Right ventricle myocardium superior (tissue), 1 donor: ENCODE data around the gene SCARB2. TPM values are rescaled to one million over a fixed set of nuclear protein-coding genes. Genes with fewer than 3 reads are reported as not detected.
A peak's percentile ranks its signal among the peaks of the same experiment; 100 is the strongest.

Source experiments
- ATAC-seq: fragments of 200-7000 bp; cut with Tn5 transposase; one replicate; pipeline ENCODE4 v1.9.1; 2020; ENCODE audit warnings: mild to moderate bottlenecking; ENCODE audit not compliant: poor library complexity
- DNase-seq: peaks from one replicate; pipeline ENCODE4 v3.0.0-alpha.2; 2020
- intact Hi-C: fragments of 100-400 bp; cut with DNase I; formaldehyde crosslinking; loops from one replicate; pipeline ENCODE4 v1.11.2; 2022
- total RNA-seq: library from RNA; stranded (reverse); fragmentation: NEBNext Ultra II Directional; extraction: Animal tissue kit (Norgen Biotek cat#: 25700); gene quantifications from one replicate; pipeline ENCODE4 v1.2.1, GENCODE V29; 2021
- donor health status: DM: no; HTN: yes; CAD: no; lungs with severe emphysema.

Gene SCARB2
- total RNA-seq, 1 donor from 2014 or later = 96.3 TPM

DNA sequence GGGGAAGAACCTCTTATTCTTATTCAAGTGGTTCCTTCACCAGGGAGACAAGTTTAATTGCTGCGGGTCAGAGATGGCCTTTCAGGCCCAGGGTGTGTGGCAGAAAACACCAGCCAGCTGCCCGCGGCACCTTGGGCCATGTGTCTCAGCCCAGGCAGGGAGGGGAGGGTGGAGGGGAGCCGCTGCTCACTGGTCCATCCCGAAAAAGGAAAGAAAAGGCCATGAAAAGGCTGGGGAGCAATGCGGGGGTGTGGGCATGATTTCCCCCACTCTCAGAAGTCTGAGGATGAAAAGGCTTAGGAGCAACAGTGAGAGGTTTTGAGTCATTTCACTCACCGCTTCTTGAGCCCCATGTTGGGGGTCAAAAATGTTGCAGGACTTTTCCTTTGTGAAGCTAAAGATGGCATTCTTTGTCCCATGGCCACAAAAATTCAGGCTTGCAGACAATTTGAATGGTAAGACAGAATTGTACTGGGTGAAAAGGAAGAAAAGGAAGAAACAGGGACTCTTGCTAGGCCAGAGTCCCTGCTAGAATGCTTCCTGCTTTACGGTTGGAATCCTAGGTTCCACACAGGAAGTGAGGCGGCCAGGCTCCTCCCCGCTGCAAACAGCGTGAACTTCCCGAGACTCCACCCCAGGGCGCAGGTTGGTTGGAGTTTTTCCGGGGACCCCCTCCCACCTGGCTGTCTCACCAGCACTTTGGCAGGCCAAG, 20.5 kb upstream of the SCARB2 start:
- intact Hi-C loops = no loop called here
- ATAC-seq (no peak), DNase-seq (no peak)

DNA sequence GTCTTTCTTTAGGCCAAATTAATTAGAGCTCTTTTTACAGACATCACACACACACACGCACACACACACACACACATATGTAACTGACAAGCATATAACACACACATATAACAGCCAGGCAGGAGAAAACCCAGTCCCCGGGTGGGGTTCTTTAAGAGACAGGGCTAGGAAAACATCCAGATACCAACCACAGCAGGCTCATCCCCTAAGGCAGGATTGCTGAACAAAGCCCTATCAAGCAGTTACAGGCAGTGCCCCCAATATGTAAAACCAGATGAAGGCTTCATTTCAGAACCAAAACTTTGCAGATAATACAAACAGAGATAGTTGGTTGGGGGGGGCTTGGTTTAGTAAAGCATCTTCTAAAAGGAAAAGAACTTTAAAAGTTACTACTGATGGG, 19.9 kb upstream of the SCARB2 start:
- intact Hi-C loops = no loop called here
- DNase-seq = no peak
- no peak for ATAC-seq

DNA sequence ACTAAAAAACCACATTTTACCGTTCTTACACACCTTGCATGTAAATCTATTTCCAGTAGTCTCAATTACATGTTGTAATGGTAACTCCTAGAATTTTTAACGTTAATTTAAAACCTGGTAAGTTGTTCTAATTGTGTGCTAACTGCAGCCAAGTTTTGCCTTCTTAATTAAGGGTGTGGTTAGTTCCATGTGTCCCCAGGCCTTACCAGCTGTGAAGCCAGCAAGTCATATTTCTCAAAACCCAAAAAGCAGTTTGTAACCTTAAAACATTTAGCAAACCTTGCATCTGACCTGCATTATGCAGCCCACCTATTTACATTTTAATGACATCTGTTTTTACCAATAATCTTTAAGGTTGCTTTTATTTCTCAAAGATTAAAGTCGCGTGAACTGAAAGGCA, 19.5 kb upstream of the SCARB2 start:
- intact Hi-C loops = no loop called here
- ATAC-seq (no peak), DNase-seq (no peak)

DNA sequence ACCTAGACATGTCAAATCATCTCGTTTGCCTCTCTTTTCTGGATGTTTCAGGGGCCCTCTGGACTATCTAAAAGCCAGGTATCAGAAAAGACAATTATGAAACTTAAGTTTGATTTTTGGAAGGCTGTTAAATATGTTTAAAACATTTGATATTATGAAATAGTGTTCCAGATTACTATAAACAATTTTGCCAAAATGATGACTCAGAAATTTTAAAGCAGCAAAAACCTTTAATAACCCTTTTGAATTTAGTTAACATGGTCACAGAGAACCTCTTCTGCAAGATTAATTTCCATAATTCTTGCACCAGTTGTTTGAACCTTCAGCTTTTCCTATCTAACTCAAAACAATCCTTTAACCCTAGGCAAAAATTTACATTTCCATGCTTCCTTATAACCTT, 19.1 kb upstream of the SCARB2 start:
- intact Hi-C loops = no loop called here
- DNase-seq (no peak), ATAC-seq (no peak)

DNA sequence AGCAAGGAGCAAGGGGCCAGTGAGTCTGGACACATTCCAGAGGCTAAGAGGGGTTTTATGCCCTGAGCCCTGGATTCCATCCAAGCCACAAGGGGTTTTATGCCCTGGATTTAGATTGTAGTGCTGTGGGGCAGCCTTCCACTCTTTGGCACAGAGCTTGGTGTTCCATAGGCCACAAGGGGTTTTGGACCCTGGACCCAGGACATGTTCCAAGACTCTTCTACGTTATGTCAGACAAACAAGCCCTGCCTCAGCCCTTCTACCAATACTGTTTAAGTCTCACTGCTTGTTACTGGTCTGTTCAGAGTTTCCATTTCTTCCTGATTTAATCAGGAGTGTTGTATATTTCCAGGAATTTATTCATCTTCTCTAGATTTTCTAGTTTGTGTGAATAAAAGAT, 12.8 kb upstream of the SCARB2 start:
- no peak for ATAC-seq
- DNase-seq = no peak
- intact Hi-C loops = no loop called here

DNA sequence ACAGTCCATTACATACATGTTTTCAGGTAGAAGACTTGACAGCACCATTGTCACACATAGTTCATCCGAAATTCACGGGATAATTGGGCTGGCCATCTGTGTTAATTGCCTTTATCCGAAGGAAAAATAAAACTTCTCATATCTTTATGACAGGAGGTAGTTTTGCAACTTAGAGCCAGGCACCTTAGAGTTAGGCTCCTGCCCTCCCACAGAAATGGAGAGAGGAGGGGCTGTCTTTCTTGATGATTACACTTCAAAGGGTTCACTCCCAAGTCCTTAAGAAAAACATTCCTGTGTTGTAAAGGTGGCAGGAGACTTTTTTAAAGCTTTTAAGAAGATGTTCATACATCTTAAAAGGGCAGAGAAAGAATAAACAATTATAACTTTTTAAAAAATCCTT, 10.5 kb upstream of the SCARB2 start:
- DNase-seq = no peak
- intact Hi-C loops = no loop called here
- ATAC-seq = no peak

DNA sequence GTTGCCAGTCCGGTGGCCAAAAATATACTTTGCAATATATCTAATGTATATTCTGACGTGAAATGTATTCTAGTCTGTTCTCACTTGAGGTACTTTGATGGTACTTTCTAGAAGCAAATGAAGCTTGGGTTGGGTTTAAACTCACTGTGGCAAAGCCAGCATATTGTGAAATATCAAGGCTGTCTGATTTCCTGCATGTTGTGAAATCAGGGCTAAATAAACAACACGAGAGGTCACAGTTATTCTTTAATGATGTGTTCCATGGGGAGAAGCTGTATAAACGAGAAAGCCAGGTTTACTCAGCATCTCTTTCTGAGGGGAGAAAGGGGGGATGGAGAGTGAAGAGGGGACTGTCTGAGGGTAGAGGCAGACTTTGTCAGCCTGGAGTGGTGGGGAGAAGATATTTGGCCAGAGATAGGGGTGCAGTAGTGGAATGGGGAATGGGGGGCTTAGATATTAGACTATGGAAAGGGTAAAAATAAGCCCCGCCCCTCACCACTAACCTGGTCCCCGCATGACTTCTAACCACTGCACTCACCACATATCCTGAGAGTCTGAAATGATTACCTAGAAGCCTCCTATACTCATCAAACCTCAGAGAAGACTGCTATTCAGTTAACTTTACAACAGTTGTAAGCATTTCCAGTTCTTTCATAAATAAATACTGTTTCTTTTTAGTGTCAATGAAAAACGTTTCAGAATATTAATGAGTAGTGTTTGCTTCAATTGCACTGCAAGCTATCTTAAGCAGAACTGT, 5.9 kb upstream of the SCARB2 start:
- intact Hi-C loops = no loop called here
- peak; percentile 68 for ATAC-seq
- no peak for DNase-seq

DNA sequence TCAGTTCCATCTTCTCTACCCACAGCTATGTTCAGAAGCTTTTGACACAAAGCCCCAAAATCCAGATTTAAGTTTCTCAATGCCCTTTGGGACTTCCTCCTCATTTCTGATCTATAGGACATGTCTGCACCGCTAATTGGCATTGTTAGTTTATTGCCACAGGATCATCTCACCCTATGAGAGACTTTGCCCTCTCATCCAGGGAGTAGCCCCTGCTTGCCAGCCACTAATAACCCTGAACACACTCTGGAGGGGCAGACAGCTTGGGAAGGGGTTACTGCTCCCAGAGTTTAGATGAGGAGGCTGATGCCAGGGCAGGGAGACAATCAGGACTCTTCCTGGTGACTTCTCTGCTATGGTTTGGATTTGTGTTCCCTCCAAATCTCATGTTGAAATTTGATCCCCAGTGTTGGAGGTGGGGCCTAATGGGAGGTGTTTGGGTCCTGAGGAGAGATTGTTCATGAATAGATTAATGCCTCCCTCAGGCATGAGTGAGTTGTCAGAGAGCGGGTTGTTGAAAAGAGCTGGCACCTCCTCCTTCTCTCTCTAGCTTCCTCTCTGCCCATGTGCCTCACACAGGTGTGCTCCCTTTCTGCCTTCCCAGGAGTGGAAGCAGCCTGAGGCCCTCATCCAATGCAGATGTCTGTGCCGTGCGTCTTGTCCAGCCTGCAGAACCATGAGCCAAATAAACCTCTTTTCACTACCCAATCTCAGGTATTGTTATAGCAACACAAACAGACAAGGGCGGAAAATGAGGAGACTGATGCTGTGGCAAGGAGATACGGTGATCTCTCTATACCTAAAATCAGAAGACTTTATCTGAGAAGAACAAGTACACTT, 3.6 kb upstream of the SCARB2 start:
- DNase-seq (no peak), ATAC-seq (no peak)
- intact Hi-C loops = no loop called here

DNA sequence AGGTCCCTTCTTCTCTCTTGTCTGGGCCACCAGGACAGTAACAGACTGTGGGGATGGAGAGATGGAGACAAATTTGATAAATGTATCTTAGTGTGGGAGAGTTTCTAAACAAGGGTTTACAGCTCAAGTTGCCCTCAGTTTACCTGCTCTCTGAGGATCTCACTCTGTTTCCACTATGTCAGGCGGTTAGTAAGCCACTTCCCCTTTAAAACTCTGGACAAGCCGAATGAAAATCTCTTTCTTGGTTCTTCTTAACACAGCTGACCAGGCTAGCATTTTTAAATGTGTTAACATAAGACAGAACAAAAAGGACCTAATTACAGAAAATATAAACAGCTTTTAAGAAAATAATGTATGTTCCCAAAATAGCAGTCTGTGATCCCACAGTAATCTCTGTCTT, 2.9 kb upstream of the SCARB2 start:
- DNase-seq = no peak
- ATAC-seq = no peak
- intact Hi-C loops = no loop called here

DNA sequence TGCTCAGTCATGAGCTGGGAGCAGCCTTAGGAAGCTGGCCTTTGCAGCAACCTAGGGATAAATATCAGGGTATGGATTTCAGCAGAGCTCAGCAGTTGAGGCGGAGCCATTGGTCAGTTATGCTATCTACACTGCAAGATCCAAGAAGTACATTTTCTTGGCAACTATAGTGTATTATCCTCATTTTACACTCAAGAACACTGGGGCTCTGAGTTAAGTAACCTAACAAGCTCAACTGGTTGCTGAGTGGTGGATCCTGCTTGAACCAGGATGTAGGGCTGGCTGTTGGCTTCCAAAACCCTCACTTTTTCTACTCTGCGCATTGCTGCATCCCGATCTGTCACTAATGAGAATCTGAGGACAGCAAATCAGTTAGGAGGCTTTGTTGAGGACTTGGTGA, 1.5 kb upstream of the SCARB2 start:
- DNase-seq (no peak), ATAC-seq (no peak)
- intact Hi-C loops = no loop called here

DNA sequence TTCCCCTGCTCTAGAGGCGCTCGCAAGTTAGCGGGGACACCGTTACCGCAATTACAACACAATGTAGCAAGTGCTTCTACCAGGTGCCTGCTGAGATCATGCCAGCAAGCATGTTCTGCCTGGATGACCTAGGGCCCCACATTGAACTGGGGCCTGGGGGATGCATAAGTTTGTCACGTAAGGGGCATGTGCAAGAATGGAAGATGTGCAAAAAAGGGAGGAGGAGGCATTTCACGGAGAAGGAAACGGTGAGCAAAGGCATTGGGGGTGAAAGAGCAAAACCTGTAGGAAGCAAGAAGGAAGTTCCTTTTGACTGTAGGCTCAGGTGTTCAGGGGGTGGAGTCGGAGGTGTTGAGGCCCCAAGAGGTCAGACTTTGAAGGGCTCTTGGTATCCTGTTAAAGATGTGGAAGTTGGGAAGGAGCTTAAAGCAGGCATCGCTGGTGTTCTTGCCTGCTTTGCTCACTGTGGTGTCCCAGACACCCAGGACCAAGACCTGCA, 602 bp upstream of the SCARB2 start:
- DNase-seq (no peak), ATAC-seq (no peak)
- intact Hi-C loops = no loop called here

DNA sequence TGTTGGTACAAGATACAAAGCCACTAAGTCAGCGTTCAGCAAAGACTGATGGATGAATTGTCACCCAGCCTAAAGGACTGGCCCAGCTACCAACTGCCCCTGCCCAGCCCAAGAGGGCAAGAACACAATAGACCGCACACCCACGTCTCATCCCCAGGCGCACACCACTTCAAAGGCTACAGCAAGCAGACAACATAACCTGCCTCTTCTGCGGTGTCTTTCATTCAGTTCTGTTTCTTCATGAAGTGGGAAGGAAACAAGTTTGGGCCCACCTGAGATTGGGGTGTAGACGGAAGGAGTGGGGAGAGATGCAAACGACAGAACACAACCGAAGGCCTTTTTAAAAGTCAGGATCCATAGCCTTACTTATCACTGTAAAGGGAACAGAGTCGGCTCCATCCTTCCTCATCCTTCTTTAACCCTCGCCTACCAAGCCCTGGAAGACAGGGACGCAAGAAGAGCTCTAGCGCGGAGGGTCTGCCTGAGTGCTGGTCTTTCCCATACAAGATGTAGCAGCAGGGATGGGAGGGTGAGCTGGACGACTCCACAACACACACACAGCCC, 691 bp downstream of the SCARB2 start:
- DNase-seq = no peak
- ATAC-seq = peak; percentile 27
- intact Hi-C loops = no loop called here

DNA sequence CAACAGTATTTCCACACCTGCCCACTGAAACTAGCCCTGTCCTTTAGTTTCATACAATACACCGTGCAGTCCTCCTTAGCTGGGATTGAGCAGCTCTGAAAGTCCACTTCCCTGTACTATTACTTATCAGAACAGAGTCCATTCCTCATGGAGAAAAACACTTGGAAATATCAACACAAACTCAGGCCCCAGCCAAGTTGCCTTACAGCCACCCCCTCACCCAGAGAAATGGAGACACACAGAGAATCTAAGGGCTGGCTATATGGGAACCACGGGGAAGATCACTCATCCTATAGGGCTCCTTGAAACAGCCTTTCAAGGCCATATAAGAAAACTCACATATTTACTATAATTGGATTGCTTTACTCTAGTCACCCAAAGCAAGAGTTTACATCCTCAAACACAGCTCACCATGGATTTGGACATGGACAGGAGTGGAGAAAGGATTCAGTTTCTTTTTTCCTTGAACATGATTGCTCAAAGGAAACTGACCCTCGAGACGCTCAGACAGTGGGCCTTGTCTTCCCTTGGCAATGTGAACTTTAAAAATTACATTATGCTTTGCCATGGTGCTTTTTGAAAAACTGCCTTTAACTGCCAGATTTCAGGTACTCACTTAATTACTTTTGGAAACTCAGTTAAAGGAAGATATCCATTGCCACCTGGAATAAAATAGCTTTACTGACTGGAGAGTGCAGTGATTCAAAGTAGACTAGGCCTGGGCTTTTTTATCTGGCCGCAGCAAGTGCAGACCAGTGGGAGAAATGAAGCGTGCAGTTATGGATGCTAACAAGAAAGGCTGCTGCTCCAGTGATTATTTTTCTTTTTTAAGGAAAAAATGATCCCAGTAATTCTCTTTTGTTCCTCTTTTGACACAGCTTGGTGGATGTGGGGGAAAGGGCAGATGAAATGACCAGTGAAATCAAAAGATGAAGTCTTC, 1.6 kb downstream of the SCARB2 start:
- ATAC-seq (no peak), DNase-seq (no peak)
- intact Hi-C loops = no loop called here

DNA sequence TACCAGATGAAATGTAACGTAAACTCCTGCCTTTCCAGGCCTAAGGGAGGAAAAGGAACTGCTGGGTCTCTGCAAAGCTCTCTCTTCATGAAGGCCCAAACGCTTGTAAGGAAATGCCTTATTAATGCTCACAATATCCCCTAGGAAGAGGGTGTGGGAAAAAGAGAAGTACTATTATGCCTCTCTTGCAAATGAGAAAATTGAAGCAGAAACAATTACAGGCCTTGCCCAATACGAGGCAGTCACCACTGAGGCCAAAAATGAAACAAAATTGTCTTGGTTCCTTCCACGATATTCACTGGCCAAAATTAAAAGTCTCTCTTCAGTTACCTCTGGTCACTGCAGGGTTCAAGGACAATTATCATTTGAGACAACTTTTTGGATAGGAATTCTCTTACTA, 3.2 kb downstream of the SCARB2 start:
- ATAC-seq = no peak
- DNase-seq = no peak
- intact Hi-C loops = no loop called here

DNA sequence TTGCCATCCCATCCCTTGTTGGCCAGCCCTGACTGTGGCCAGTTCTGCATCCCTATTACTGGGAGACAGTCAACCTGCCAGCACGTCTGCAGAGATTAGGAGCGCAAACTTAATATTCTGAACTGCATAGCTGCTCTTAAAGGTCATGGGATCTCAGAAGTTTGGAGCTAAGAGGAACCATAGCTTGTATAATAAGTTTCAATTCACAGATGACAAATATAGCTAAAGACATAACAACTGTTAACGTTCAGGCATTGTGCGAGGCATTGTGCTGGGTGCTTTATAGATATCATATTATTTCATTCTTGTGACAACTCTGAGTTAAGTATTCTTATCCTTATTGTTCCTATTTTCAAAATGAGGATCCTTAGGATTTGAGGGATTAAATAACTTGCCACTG, 3.7 kb downstream of the SCARB2 start:
- intact Hi-C loops = no loop called here
- ATAC-seq = no peak

DNA sequence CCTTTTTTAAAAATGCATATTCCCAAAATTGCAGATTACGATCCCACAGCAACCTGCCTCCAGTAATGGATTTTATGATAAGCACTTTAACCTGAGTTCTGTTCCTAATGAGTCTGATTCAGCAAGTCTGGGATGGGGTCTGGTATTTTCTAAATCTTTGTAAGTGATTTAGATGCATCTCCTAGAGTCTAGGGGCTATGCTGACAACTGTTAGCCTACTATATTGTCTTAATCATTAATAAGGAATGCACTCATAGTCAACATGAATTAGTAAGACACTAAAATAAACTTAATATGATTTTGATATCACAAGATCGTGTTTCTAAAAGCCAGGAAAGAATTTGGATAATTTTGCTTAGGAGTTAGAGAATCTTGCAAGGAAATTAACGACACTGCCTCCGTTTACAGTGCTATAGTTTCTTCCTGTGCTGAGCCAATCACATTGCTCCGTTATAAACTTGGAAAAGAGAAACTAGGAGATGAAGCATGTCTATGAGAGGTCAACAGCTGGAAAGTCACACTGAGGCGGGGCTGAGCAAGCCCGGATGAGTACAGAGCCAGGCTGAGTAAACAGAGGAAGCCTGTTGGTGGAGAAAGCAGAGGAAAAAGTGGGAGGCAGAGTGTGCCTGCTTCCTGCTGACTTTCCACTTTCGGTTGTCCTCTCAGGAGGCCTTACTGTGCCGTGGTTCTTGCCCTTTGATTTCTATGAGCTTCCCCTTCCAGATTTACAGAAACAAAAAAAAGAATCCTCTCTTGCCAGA, 5.4 kb downstream of the SCARB2 start:
- peak; percentile 89 for DNase-seq
- ATAC-seq = peak; percentile 90
- intact Hi-C loops = no loop called here

More for the DNA sequence above, 3.7 kb downstream of the SCARB2 start:
- DNase-seq = no peak

DNA sequence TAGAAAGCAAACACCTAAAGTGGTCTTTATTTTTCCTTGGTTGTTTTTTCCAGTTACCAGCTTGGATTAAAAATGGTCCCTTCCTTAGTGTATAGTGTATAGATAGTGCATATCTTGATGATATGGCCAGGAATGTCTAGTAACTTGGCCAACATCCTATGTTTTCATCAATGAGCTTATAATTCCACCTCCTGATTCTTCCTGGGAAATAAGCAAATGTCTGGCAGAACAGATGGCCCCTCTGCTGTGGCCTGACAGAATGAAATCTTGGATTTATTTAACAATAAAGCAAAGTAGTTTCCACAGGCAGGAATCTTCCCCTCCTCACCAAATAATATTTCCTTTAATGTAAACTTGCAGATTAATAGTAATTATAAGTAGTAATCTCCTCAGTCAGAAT, 6.1 kb downstream of the SCARB2 start:
- ATAC-seq (no peak), DNase-seq (no peak)
- intact Hi-C loops = no loop called here
